ENCODE data around the gene PSG4. TPM values are rescaled to one million over a fixed set of nuclear protein-coding genes. Genes with fewer than 3 reads are reported as not detected.
"Not testable (repeated sequence)": the region's sequence is repeated elsewhere in the genome, so short reads cannot be mapped to it uniquely, and the experiment has no call there.

PSG4 gene
- polyA plus RNA-seq, 4 donors, result not detected

DNA sequence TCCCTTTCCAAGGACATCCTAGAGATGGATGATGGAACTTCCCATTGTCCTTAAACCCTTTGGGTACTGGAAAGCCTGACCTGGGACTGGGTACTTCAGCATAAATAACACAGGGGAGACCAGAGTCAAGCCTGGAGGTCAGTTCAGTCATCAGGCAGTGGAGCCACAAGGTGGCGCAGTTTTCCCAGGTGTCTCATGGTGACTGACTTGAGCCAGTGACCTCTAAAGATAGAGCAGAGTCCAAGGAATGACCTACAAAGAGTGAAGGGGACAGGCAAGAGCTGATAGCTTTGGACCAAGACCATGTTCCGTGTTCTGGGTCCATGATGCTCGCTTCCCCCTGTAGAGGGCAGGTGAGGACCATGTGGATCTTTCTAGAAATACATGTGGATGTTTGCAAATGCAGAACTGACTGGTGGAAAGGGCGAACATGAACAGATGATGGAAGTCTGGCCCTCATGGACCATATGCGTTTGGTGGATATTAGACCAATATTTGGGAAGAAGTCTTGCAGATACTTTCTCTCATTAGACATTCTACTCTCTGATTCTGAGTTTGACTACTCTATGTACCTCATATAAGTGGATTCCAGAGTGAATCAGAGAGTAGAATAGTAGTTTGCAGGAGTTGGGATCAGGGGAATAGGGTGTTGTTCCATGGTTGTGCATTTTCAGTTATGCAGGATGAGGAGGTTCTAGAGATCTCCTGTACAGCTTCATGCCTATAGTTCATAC, 6.6 kb downstream of the PSG4 start:
- DNase-seq (ENCODE audit: low read depth in 4 of 4, low spot score in 2 of 4), result not testable (repeated sequence)

- DNase-seq (ENCODE audit: low read depth in 4 of 4, low spot score in 2 of 4), result not testable (repeated sequence)
Observed at GRCh38 chr19:43197666-43198397, 7.6 kb downstream of the PSG4 start.

DNA sequence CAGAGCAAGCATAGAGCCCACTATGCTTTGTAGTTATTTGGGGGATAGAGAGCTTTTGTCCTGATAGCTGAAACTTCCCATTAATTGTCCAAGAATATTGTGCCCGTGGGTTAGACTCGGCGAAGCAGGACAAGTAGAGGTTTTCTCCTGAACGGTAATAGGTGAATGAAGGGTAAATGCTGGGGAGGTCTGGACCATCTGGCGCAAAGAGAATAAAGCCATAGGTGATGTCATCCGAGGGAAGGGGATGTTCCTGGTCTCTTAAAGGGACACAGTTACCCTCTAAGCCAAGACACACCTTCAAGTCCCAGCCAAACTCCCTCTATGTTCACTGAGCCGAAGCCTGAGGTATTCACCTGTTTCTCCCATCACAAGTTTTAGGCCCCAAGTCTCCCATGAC, 11.0 kb downstream of the PSG4 start:
- not testable (repeated sequence) for DNase-seq (ENCODE audit: low read depth in 4 of 4, low spot score in 2 of 4)

DNA sequence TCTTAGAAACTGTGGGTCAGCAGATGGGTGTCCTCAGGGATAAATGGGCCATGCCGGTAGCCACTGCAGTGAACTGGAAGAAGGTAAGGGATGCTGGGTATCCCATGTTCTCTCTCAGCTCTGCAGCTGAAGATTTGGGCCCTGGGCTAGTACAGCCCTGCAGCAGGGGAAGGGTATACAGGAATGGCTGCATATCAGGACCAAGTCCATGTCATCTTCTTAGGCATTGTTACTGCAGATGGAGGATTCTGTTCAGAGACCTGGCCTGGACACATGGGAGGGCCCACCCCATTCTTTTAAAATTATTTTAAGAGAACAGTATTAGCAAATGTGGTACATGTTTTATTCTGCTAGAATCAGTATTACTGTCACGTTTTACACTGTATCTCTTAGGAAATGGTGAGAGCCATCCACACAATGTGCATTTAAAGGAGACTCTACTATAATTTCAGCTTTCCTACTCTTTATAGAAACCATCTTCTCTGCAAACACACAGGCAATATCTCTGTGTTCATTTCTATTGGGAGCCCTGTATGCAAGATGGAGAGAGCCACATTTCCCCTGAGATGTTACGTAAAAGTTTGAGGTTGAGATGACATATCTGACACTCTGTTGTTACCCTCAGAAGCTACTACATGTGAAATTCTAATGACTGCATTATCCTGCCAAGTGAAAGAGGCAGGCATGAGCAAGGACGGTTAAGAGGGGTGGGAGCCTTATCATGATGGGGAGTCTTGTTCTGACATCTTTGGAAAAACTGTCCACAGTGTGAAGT, 12.9 kb downstream of the PSG4 start:
- DNase-seq (ENCODE audit: low read depth in 4 of 4, low spot score in 2 of 4), result not testable (repeated sequence)

DNA sequence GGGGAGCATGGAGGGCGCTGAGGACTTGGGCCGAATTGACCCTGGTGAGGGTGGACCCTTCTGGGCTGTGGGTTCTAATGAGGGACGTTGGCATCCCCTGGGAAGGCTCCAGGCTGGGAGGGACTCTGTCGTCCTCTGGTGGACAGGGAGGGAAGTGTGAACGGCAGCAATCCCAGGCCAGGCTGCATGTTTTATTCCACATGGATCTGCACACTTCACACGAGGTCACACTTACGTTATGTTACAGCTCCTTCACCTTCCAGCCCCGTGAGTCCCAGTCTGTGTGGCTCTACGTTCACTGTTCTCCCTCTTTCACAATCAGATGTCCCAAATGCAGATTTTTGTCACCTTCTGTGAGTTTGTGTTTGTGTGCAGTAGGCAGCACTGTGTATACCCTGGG, 17.3 kb downstream of the PSG4 start:
- DNase-seq (ENCODE audit: low read depth in 4 of 4, low spot score in 2 of 4), result not testable (repeated sequence)

- not testable (repeated sequence) for DNase-seq (ENCODE audit: low read depth in 4 of 4, low spot score in 2 of 4)
Observed at GRCh38 chr19:43186311-43186935, 19.0 kb downstream of the PSG4 start, which contains the start of gene PSG5. TSS of gene PSG5 (minus strand) at chr19:43186536. CDS start at chr19:43186405, 131 bp downstream.

DNA sequence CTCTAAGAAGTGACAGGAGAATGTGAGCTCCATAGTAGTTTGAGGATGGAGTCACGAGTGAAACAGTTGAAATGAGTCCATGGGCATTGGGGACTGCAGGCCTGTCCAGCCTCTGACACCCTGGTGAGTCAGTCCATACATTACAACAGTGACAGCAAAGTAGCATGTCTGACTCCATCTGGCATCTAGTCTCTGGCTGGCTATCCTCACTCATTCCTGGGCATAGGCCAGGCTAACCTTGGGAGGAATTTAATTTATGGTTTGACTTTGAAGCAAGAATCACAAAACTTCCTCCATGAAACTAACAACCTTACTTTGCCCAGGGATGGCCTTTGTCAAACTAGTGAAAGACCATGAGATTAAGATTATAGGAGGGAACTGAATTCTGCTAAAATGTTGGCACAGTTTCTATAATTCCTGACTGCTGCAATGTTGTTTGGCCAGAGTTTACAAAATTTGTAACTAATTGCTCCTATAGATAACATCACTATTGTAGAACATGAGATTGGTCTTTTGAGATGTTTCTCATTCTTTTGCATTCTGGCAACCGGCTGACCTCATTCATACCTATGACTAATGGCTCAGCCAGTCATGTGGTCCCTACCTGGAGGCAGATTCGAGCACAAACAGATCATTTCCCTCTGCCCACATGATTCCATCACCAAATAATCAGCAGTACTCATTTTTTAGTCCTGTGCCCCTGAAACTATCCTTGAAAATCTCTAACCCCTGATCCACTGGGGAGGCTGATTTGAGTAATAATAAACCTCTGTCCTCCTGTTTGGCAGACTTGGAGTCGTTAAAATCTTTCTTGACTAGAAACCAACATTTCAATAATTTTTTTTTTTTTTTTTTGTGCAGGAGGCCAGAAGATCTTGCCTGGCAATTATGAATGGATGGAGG, 23.3 kb downstream of the PSG4 start:
- DNase-seq (ENCODE audit: low read depth in 4 of 4, low spot score in 2 of 4), result not testable (repeated sequence)

DNA sequence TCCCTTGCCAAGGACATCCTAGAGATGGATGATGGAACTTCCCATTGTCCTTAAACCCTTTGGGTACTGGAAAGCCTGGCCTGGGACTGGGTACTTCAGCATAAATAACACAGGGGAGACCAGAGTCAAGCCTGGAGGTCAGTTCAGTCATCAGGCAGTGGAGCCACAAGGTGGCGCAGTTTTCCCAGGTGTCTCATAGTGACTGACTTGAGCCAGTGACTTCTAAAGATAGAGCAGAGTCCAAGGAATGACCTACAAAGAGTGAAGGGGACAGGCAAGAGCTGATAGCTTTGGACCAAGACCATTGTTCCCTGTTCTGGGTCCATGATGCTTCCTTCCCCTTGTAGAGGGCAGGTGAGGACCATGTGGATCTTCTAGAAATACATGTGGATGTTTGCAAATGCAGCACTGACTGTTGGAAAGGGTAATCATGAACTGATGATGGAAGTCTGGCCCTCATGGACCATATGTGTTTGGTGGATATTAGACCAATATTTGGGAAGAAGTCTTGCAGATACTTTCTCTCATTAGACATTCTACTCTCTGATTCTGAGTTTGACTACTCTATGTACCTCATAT, 25.8 kb downstream of the PSG4 start:
- DNase-seq (ENCODE audit: low read depth in 4 of 4, low spot score in 2 of 4), result not testable (repeated sequence)

GRCh38 chr19:43178577-43178976, 26.9 kb downstream of the PSG4 start:
- DNase-seq (ENCODE audit: low read depth in 4 of 4, low spot score in 2 of 4), result not testable (repeated sequence)

DNA sequence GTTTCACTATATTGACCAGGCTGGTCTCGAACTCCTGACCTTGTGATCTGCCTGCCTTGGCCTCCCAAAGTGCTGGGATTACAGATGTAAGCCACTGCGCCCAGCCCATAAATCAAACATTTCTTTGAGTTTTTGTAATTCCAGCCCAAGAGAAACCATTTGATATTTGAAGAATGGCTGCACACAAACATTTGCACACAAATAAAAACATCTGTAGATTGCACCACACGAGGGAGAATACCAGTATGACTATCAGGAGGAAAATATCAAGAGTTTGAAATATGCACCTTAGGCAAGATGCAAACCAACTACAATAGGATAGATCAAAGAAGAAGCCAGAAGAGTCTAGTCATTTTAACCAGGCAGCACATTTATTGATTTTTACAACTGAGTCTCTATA, 39.5 kb downstream of the PSG4 start:
- DNase-seq (ENCODE audit: low read depth in 4 of 4, low spot score in 2 of 4), result not testable (repeated sequence)

DNA sequence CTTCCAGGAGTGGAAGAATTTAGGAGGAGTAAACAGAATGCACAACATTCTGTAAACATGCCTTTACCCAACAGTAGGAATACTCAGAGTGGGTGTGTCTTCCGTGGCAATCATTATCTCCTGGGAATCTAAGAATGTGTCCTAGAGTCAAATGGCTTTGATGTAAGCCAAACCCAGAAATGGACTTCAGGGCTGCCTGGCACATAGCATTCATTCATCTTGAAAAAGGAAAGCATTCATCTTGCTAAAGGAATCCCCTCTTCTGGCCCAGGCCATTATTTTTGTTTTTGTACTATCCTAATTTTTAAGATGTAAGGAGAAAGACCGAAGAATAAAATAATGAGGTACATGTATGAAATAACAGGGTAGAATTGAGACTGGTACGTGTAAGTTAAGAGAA, 42.3 kb downstream of the PSG4 start:
- not testable (repeated sequence) for DNase-seq (ENCODE audit: low read depth in 4 of 4, low spot score in 2 of 4)

DNA sequence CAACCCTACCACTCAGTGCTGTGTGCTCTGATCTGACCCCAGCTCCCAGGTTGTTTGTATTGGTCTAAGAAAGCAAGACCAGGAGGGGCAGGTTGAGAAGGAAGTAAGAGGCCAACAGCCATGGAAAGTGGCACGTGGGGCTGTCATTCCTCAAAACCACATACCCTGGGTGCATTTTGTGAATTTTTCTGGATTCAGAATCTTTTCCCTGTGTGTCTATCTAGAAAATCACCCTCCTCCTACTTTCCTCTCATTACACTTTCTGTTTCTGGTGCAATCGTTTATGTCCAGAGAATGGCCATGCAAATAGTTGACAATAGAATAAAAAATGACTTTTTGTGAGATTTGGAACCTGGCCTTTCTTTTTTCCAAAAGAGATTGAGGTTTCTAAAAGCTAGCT, 43.2 kb downstream of the PSG4 start:
- not testable (repeated sequence) for DNase-seq (ENCODE audit: low read depth in 4 of 4, low spot score in 2 of 4)

DNA sequence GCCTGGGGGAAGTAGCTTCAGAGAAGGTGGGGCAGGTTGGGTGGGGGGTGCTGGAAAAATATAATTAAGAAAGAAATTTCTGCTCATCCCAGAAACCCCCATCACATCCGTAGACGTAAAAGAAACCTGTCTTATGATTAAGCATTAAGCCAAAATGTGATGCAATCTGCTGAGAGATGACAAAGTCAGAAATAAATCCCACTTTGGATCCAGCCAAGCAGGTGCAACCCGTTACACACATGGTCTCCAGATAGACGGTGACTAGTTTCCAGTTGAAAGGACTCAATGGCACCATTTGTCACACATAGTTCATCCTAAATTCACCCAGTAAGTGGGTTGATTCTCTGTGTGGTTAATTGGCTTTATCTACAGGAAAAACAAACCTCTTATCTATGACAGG, 53.2 kb downstream of the PSG4 start:
- no peak for DNase-seq (ENCODE audit: low read depth in 4 of 4, low spot score in 2 of 4)

GRCh38 chr19:43149788-43150187, 55.6 kb downstream of the PSG4 start:
- not testable (repeated sequence) for DNase-seq (ENCODE audit: low read depth in 4 of 4, low spot score in 2 of 4)

- DNase-seq (ENCODE audit: low read depth in 4 of 4, low spot score in 2 of 4), result no peak
Observed at GRCh38 chr19:43148233-43148632, 57.2 kb downstream of the PSG4 start.

Measured in left renal cortex interstitium (tissue), 4 donors.